SK-N-SH treated with all-trans-retinoic acid at 6 μM for 48 hours (cell line): ENCODE measurements around the gene LOXHD1.

Experiments used
- ARNTL ChIP-seq: fragments of 450-650 bp; formaldehyde crosslinking; IDR thresholded peaks from 2 replicates; pipeline ENCODE4 v1.5.0; 2020; ENCODE audit warnings: low read depth, mild to moderate bottlenecking, moderate library complexity, borderline replicate concordance
- GLIS3 ChIP-seq: fragments of 250-450 bp; sonication (Bioruptor Pico); IDR thresholded peaks from 2 replicates; pipeline ENCODE4 v1.5.0; 2020; ENCODE audit warnings: mild to moderate bottlenecking, moderate library complexity
- ISL1 ChIP-seq: fragments of 250-450 bp; sonication (Bioruptor Pico); IDR thresholded peaks from 2 replicates; pipeline ENCODE4 v2.1.2; 2022; ENCODE audit warnings: mild to moderate bottlenecking, moderate library complexity
- ZC3H10 ChIP-seq: fragments of 250-450 bp; sonication (Bioruptor Pico); IDR thresholded peaks from 2 replicates; pipeline ENCODE4 v1.5.1; 2021; ENCODE audit warnings: mild to moderate bottlenecking, moderate library complexity

DNA sequence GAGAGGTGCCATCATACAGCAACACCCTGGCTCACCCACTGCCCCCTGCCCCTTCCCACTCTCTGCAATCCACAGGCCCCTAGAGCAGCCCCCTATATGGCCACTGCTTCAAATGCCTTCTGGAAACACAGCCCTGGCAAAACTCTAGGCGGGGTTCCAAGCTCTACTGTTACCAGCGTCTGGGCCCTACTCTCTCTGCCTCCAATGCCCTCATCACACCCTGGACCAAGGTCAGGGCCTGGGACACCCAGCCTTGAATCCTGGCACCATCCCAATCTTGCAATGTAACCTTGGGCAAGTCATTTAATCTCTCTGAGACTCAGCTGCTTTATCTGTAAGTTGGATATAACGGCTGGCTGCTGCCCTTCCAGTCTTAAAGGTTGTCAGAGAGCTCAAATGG, 39.2 kb upstream of the LOXHD1 start:
- TF ChIP-seq ISL1 (CRISPR knock-in tag) = no peak
- TF ChIP-seq ARNTL = no peak
- TF ChIP-seq GLIS3 (CRISPR knock-in tag) = no peak
- TF ChIP-seq ZC3H10 (CRISPR knock-in tag) = no peak
